A673 (cell line): ENCODE results near the gene ACSF3. TPM values are rescaled to one million over a fixed set of nuclear protein-coding genes. Genes with fewer than 3 reads are reported as not detected.

ENCODE experiments used
- BruUV-seq: library from RNA; stranded (reverse); fragments of 400-500 nt; replicated peaks from 2 replicates; lab custom pipeline; 2021; lab: Mats Ljungman, UMichigan
- CTCF ChIA-PET: fragments of 300-600 bp; sonication (Branson Sonifier 250); formaldehyde crosslinking; loops from one replicate; lab custom pipeline; 2022; ENCODE audit warnings: antibody characterized with exemption; lab: Charles Lee
- POLR2A ChIA-PET: fragments of 300-600 bp; sonication (Branson Sonifier 250); formaldehyde crosslinking; loops from one replicate; lab custom pipeline; 2022; ENCODE audit warnings: antibody characterized with exemption; ENCODE audit not compliant: low non-redundant PET; lab: Charles Lee
- DNase-seq: peaks from one replicate; pipeline ENCODE4 v3.0.0-alpha.2; 2015; ENCODE audit warnings: low spot score
- H3K27ac ChIP-seq: fragments of 200-600 bp; sonication (generic); 2 replicates; pipeline ENCODE4 v1.5.1; 2016; ENCODE audit warnings: mixed run types, low read depth, mild to moderate bottlenecking, mixed read lengths, antibody characterized with exemption, low read length; ENCODE audit not compliant: poor library complexity, severe bottlenecking
- H3K27me3 ChIP-seq: fragments of 200-600 bp; sonication (generic); replicated peaks from 2 replicates; pipeline ENCODE4 v1.6.1; 2017; ENCODE audit warnings: mixed run types, low read depth, mild to moderate bottlenecking, mixed read lengths, antibody characterized with exemption, low read length; ENCODE audit not compliant: insufficient read depth, poor library complexity
- H3K36me3 ChIP-seq: fragments of 200-600 bp; sonication (generic); 2 replicates; pipeline ENCODE4 v1.6.1; 2016; ENCODE audit warnings: mixed run types, mild to moderate bottlenecking, mixed read lengths, antibody characterized with exemption, low read length; ENCODE audit not compliant: insufficient read depth, poor library complexity, severe bottlenecking
- H3K4me1 ChIP-seq: fragments of 200-600 bp; sonication (generic); 2 replicates; pipeline ENCODE4 v1.6.1; 2017; ENCODE audit warnings: mixed run types, mild to moderate bottlenecking, mixed read lengths, antibody characterized with exemption, low read length; ENCODE audit not compliant: insufficient read depth, poor library complexity, severe bottlenecking
- H3K4me3 ChIP-seq: fragments of 200-600 bp; sonication (generic); 2 replicates; pipeline ENCODE4 v1.5.1; 2016; ENCODE audit warnings: low read depth, mixed run types, mild to moderate bottlenecking, mixed read lengths, low read length; ENCODE audit not compliant: poor library complexity, severe bottlenecking
- H3K9me3 ChIP-seq: fragments of 200-600 bp; sonication (generic); 2 replicates; pipeline ENCODE4 v1.6.1; 2016; ENCODE audit warnings: mixed run types, low read depth, mild to moderate bottlenecking, mixed read lengths, antibody characterized with exemption, low read length; ENCODE audit not compliant: poor library complexity, severe bottlenecking
- EZH2 ChIP-seq: fragments of 200-600 bp; sonication (generic); IDR thresholded peaks from 2 replicates; pipeline ENCODE4 v1.6.1; 2017; ENCODE audit warnings: borderline replicate concordance, low read depth, mild to moderate bottlenecking, mixed read lengths, antibody characterized with exemption, low read length; ENCODE audit not compliant: poor library complexity, severe bottlenecking
- intact Hi-C: fragments of 100-400 bp; cut with micrococcal nuclease; formaldehyde crosslinking; loops from one replicate; pipeline ENCODE4 v1.10.0; 2022; ENCODE audit not compliant: unreplicated experiment
- total RNA-seq: library from RNA; stranded (reverse); gene quantifications from 2 replicates; pipeline ENCODE4 v1.2.3, GENCODE V29; 2021
- TF ChIP-seq, protein P1 (sequence below): fragments of 300-800, 200-600 bp; sonication (generic); conservative IDR thresholded peaks from 2 replicates; pipeline ENCODE4 v1.5.1; 2017; ENCODE audit warnings: low read depth, mild to moderate bottlenecking, antibody characterized with exemption, low read length, moderate library complexity, mixed read lengths

ACSF3 gene
- total RNA-seq, 1 experiment from 2014 or later, result 27.7 TPM

DNA sequence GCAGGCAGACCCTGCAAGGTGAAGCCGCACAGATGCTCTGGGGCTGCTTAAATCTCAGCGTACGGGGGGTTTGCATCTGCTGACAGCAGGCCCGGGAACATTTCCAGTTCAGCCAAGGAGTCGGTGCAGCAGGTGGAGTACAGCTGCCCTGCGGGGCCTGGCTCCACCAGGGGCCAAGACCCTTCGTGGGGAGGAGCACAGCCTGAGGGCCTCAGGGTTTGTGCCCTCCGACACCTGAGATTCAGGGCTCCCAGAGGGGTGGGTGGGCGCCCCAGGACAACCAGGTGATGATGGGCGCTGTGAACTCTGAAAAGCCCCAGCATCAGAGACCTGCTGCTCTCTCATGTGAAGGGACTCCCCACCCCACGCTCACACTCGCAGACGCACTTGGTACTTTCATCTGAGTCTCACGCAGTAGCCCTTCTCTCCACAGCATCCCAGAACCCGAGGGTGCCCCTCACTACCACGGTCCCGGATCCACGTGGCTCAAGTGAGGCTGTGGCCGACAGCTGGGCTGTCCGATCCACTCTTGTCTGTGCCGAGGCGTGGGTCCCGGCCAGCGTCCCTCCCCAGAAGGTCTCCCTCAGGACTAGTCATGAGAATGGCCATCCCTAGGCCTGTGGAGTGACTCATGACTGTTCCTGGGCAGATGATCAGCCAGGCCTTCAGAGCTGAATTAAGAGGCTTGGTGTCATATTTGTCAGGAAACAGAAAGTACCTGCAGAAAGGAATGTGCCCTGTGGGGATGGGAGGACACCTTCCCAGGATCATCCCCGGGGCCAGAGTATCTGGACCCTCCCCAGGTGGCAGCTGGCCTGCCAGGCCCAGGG is 29.6 kb downstream of the ACSF3 start:
- Histone ChIP-seq H3K27ac (no peak overlapping the region), H3K4me1 (peaks cover 2% of the 10 kb centered on the region), H3K36me3 (peaks cover 9% of the 10 kb centered on the region), H3K4me3 (no peak overlapping the region), H3K27me3 (no peaks in the 10 kb centered on the region), H3K9me3 (no peaks in the 10 kb centered on the region)
- intact Hi-C loops, result no loop called here
- no TSS peak for BruUV-seq
- CTCF ChIA-PET, result no interaction called here
- no peak for DNase-seq
- TF ChIP-seq EZH2, result no peak
- TF ChIP-seq, protein P1, sequence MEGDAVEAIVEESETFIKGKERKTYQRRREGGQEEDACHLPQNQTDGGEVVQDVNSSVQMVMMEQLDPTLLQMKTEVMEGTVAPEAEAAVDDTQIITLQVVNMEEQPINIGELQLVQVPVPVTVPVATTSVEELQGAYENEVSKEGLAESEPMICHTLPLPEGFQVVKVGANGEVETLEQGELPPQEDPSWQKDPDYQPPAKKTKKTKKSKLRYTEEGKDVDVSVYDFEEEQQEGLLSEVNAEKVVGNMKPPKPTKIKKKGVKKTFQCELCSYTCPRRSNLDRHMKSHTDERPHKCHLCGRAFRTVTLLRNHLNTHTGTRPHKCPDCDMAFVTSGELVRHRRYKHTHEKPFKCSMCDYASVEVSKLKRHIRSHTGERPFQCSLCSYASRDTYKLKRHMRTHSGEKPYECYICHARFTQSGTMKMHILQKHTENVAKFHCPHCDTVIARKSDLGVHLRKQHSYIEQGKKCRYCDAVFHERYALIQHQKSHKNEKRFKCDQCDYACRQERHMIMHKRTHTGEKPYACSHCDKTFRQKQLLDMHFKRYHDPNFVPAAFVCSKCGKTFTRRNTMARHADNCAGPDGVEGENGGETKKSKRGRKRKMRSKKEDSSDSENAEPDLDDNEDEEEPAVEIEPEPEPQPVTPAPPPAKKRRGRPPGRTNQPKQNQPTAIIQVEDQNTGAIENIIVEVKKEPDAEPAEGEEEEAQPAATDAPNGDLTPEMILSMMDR, result no peak
- POLR2A ChIA-PET, result no interaction called here

DNA sequence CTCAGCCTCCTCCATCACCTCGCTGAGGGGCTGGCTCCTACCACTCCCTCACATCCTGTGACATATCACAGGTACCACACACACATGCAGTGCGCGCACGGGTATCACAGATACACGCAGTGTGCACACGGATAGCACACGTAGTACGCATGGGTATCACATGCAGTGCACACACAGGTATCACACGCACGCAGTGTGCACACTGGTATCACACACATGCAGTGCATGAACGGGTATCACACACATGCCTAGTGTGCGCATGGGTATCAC is 30.1 kb downstream of the ACSF3 start:
- CTCF ChIA-PET, result no interaction called here
- no peak for TF ChIP-seq EZH2
- TF ChIP-seq, protein P1, result no peak
- no peaks in the 10 kb centered on the region for H3K4me1 ChIP-seq
- H3K27ac ChIP-seq, result no peak overlapping the region
- DNase-seq, result no peak
- BruUV-seq, result no TSS peak
- H3K4me3 ChIP-seq, result no peak overlapping the region
- intact Hi-C loops, result no loop called here
- POLR2A ChIA-PET, result no interaction called here
- no peaks in the 10 kb centered on the region for H3K27me3 ChIP-seq
- no peaks in the 10 kb centered on the region for H3K9me3 ChIP-seq
- H3K36me3 ChIP-seq, result peaks cover 9% of the 10 kb centered on the region

DNA sequence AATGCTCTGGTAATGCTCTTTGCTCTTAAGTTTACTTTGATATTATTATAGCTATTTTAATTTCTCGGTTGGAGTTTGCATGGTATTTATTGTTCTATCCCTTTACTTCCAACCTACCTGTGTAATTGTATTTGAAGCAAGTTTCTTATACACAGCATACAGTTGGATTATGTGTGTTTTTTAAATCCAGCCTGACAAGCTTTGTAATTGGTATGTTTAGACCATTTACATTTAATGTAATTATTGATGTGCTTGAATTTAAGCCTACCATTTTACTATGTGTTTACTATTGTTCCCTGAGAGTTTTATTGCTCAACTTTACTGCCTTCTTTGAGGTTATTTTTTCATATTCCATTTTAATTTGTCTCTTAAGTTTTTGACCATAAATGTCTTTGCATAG is 35.7 kb downstream of the ACSF3 start:
- Histone ChIP-seq H3K27ac (no peak overlapping the region), H3K9me3 (peaks cover 7% of the 10 kb centered on the region), H3K27me3 (no peaks in the 10 kb centered on the region), H3K4me3 (no peak overlapping the region), H3K4me1 (no peaks in the 10 kb centered on the region), H3K36me3 (peaks cover 8% of the 10 kb centered on the region)
- ChIA-PET POLR2A (no interaction called here), CTCF (no interaction called here)
- TF ChIP-seq, protein P1, result no peak
- TF ChIP-seq EZH2, result no peak
- no peak for DNase-seq
- no TSS peak for BruUV-seq
- intact Hi-C loops, result no loop called here
